Cardiac fibroblast (primary cell): ENCODE measurements around the gene SYPL2.

Experiments used
- DNase-seq, 2 donors: peaks; one replicate each; pipeline versions ENCODE4 v3.0.0 to v3.0.0-alpha.2; 2010; ENCODE audit warnings: low read depth in 2 of 2
- H3K4me3 ChIP-seq, 2 donors: replicated peaks in 1 of 2; 1 replicate in 1 of 2; 2 replicates in 1 of 2; pipeline ENCODE4 v1.5.1; 2011; ENCODE audit warnings: low read depth in 2 of 2, low read length in 2 of 2, mild to moderate bottlenecking in 2 of 2, moderate library complexity in 1 of 2
- CTCF ChIP-seq: IDR thresholded peaks from one replicate; pipeline ENCODE4 v1.5.1; 2011; ENCODE audit warnings: low read depth, mild to moderate bottlenecking, low read length, inconsistent platforms

SYPL2 gene

GRCh38 chr1:109501644-109502363 lies 35.5 kb downstream of the SYPL2 start:
- DNase-seq: no peak
- TF ChIP-seq CTCF: no peak
- no peak overlapping the region for H3K4me3 ChIP-seq

GRCh38 chr1:109502364-109502851 lies 36.1 kb downstream of the SYPL2 start:
- H3K4me3 ChIP-seq: no peak overlapping the region
- no peak for TF ChIP-seq CTCF
- no peak for DNase-seq

- H3K4me3 ChIP-seq: no peak overlapping the region
- no peak for DNase-seq
- TF ChIP-seq CTCF: no peak
Measured at GRCh38 chr1:109503935-109504334, 37.6 kb downstream of the SYPL2 start.

- no peak for TF ChIP-seq CTCF
- DNase-seq: no peak
- H3K4me3 ChIP-seq: no peak overlapping the region
Measured at GRCh38 chr1:109504974-109505373, 38.6 kb downstream of the SYPL2 start.

- no peak for DNase-seq
- TF ChIP-seq CTCF: no peak
- H3K4me3 ChIP-seq: no peak overlapping the region
Measured at GRCh38 chr1:109508001-109508872, 41.9 kb downstream of the SYPL2 start.

- peak overlapping the region in 1 of 2 donors; percentile 37 for H3K4me3 ChIP-seq
- TF ChIP-seq CTCF: no peak
- DNase-seq: no peak
Measured at GRCh38 chr1:109508873-109509175, 42.5 kb downstream of the SYPL2 start.
